ENCODE results near the gene ZFYVE28. TPM values are rescaled to one million over a fixed set of nuclear protein-coding genes. Genes with fewer than 3 reads are reported as not detected.

The ZFYVE28 gene
- total RNA-seq, 2 donors from 2014 or later = 29.6 to 31.6 TPM

- TF ChIP-seq CTCF (IDR thresholded peaks at IDR 0.05) = no peak
- Histone ChIP-seq H3K27ac (no peak overlapping the region), H3K9me3 (no peaks in the 10 kb centered on the region), H3K36me3 (no peaks in the 10 kb centered on the region), H3K9ac (ENCODE audit: low read depth in 2 of 2, low read length in 2 of 2) (no peak overlapping the region), H3K4me1 (no peaks in the 10 kb centered on the region), H3K4me3 (no peak overlapping the region), H3K27me3 (no peaks in the 10 kb centered on the region)
- DNase-seq = peak; percentile 14
- intact Hi-C loops (cut with DNase I) = no loop called here
Observed at GRCh38 chr4:2302387-2303119, 115.9 kb downstream of the ZFYVE28 start.

- intact Hi-C loops (cut with DNase I) = no loop called here
- Histone ChIP-seq H3K4me3 (no peak overlapping the region), H3K36me3 (no peaks in the 10 kb centered on the region), H3K27me3 (no peaks in the 10 kb centered on the region), H3K4me1 (no peaks in the 10 kb centered on the region), H3K27ac (no peak overlapping the region), H3K9me3 (no peaks in the 10 kb centered on the region), H3K9ac (ENCODE audit: low read depth in 2 of 2, low read length in 2 of 2) (no peak overlapping the region)
- peak; percentile 17 for DNase-seq
- TF ChIP-seq CTCF (IDR thresholded peaks at IDR 0.05) = no peak
Observed at GRCh38 chr4:2301806-2302205, 116.6 kb downstream of the ZFYVE28 start.

GRCh38 chr4:2301225-2301642 is 117.2 kb downstream of the ZFYVE28 start:
- Histone ChIP-seq H3K4me1 (no peaks in the 10 kb centered on the region), H3K9ac (ENCODE audit: low read depth in 2 of 2, low read length in 2 of 2) (no peak overlapping the region), H3K9me3 (no peaks in the 10 kb centered on the region), H3K27ac (no peak overlapping the region), H3K36me3 (no peaks in the 10 kb centered on the region), H3K27me3 (no peaks in the 10 kb centered on the region), H3K4me3 (no peak overlapping the region)
- DNase-seq = peak; percentile 14
- no peak for TF ChIP-seq CTCF (IDR thresholded peaks at IDR 0.05)
- intact Hi-C loops (cut with DNase I) = no loop called here

- peak; percentile 9 for DNase-seq
- Histone ChIP-seq H3K27me3 (no peaks in the 10 kb centered on the region), H3K36me3 (no peaks in the 10 kb centered on the region), H3K4me3 (no peak overlapping the region), H3K9ac (ENCODE audit: low read depth in 2 of 2, low read length in 2 of 2) (no peak overlapping the region), H3K27ac (no peak overlapping the region), H3K9me3 (no peaks in the 10 kb centered on the region), H3K4me1 (no peaks in the 10 kb centered on the region)
- TF ChIP-seq CTCF (IDR thresholded peaks at IDR 0.05) = no peak
- intact Hi-C loops (cut with DNase I) = no loop called here
Observed at GRCh38 chr4:2300431-2301224, 117.8 kb downstream of the ZFYVE28 start.

- H3K27ac ChIP-seq = no peak overlapping the region
- TF ChIP-seq CTCF (IDR thresholded peaks at IDR 0.05) = no peak
- H3K27me3 ChIP-seq = no peaks in the 10 kb centered on the region
- H3K36me3 ChIP-seq = no peaks in the 10 kb centered on the region
- no peaks in the 10 kb centered on the region for H3K9me3 ChIP-seq
- no peak overlapping the region for H3K4me3 ChIP-seq
- H3K4me1 ChIP-seq = no peaks in the 10 kb centered on the region
- no peak for DNase-seq
- intact Hi-C loops (cut with DNase I) = no loop called here
- H3K9ac ChIP-seq (ENCODE audit: low read depth in 2 of 2, low read length in 2 of 2) = no peak overlapping the region
Observed at GRCh38 chr4:2299794-2300193, 118.7 kb downstream of the ZFYVE28 start.

Data from colonic mucosa (tissue), 4 donors.